SK-N-MC (cell line): ENCODE data around the gene GLCE.

Experiments
- EZH2 ChIP-seq: fragments of 200-600 bp; sonication (generic); IDR thresholded peaks from one replicate; pipeline ENCODE4 v1.6.1; 2017; ENCODE audit warnings: antibody characterized with exemption
- FOXP2 ChIP-seq: optimal IDR thresholded peaks from 2 replicates; pipeline ENCODE3; 2011; ENCODE audit warnings: mild to moderate bottlenecking, moderate library complexity; ENCODE audit not compliant: insufficient read depth; ENCODE audit errors: extremely low read length, control extremely low read depth
- POLR2AphosphoS5 ChIP-seq: IDR thresholded peaks from 2 replicates; pipeline ENCODE4 v1.6.1; 2012; ENCODE audit warnings: mild to moderate bottlenecking, low read depth, low read length, borderline replicate concordance

DNA sequence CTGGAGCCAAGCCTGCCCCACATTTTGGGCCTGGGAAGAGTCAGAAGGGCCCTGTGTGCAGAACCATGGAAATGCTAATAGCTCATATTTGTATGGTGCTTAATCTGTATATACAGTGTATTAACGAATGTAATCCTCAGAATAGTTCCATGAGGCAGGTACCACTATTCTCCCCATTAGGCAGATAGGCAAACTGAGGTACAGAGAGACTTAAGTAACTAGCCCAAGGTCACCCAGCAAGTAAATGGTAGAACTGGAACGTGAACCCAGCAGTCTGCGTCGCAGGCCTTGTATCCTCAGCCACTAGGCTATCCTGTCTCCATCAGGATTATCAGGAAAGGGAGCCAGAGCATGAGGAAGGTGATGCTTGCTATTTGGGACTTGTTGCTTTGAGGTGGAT is 28.0 kb upstream of the GLCE start:
- TF ChIP-seq POLR2AphosphoS5, result no peak
- no peak for TF ChIP-seq EZH2
- TF ChIP-seq FOXP2, result no peak
